WERI-Rb-1 (cell line): ENCODE data around the gene C2CD5.

Source experiments
- DNase-seq: peaks from one replicate; pipeline ENCODE4 v3.0.0-alpha.2; 2020
- H3K27ac ChIP-seq: fragments of 250-450 bp; sonication (Bioruptor Pico); 2 replicates; pipeline ENCODE4 v1.5.1; 2020; ENCODE audit warnings: mild to moderate bottlenecking, moderate library complexity
- H3K27me3 ChIP-seq: fragments of 250-450 bp; sonication (Bioruptor Pico); 2 replicates; pipeline ENCODE4 v1.5.1; 2021; ENCODE audit warnings: mild to moderate bottlenecking, low read depth, moderate library complexity; ENCODE audit not compliant: insufficient read depth, severe bottlenecking
- H3K36me3 ChIP-seq: fragments of 250-450 bp; sonication (Bioruptor Pico); 2 replicates; pipeline ENCODE4 v1.5.1; 2020; ENCODE audit warnings: mild to moderate bottlenecking, moderate library complexity
- H3K4me3 ChIP-seq: 2 replicates; pipeline ENCODE4 v1.5.1; 2011; ENCODE audit warnings: low read depth, mild to moderate bottlenecking, control low read depth, low read length
- H3K9me3 ChIP-seq: fragments of 250-450 bp; sonication (Bioruptor Pico); 2 replicates; pipeline ENCODE4 v1.5.1; 2021; ENCODE audit warnings: mild to moderate bottlenecking, moderate library complexity; ENCODE audit not compliant: severe bottlenecking
- CTCF ChIP-seq: IDR thresholded peaks from 2 replicates; pipeline ENCODE4 v1.5.1; 2011; ENCODE audit warnings: low read depth, mild to moderate bottlenecking, control low read depth, inconsistent platforms, low read length

The C2CD5 gene

DNA sequence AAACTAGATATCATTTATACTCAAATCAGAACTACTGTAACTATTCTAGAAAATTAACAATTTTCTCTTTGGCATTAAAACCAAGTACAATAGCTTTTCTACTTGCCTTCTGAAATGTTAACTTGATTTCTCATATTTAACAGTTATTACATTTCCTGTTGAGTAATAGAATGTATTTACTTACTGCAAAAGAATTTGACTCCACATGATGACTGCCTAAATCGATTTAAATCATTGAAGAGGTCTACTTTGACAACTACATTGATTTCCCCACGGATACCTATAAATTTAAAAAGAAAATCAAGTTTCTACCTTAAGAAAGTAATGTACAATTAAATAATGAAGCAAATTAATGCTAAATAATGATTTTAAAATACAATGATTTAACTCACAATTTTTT is 18.9 kb downstream of the C2CD5 start:
- Histone ChIP-seq H3K4me3 (no peak overlapping the region), H3K9me3 (no peaks in the 10 kb centered on the region), H3K27me3 (no peaks in the 10 kb centered on the region), H3K36me3 (peaks cover 26% of the 10 kb centered on the region), H3K27ac (no peak overlapping the region)
- no peak for TF ChIP-seq CTCF
- DNase-seq = no peak

GRCh38 chr12:22518998-22519397 is 25.3 kb downstream of the C2CD5 start:
- no peak overlapping the region for H3K4me3 ChIP-seq
- H3K27me3 ChIP-seq = no peaks in the 10 kb centered on the region
- H3K36me3 ChIP-seq = peaks cover 24% of the 10 kb centered on the region
- no peak overlapping the region for H3K27ac ChIP-seq
- DNase-seq = no peak
- H3K9me3 ChIP-seq = no peaks in the 10 kb centered on the region
- no peak for TF ChIP-seq CTCF

GRCh38 chr12:22518060-22518719 is 26.2 kb downstream of the C2CD5 start:
- H3K27ac ChIP-seq = no peak overlapping the region
- TF ChIP-seq CTCF = no peak
- peaks cover 22% of the 10 kb centered on the region for H3K36me3 ChIP-seq
- no peaks in the 10 kb centered on the region for H3K27me3 ChIP-seq
- no peak overlapping the region for H3K4me3 ChIP-seq
- H3K9me3 ChIP-seq = no peaks in the 10 kb centered on the region
- no peak for DNase-seq

DNA sequence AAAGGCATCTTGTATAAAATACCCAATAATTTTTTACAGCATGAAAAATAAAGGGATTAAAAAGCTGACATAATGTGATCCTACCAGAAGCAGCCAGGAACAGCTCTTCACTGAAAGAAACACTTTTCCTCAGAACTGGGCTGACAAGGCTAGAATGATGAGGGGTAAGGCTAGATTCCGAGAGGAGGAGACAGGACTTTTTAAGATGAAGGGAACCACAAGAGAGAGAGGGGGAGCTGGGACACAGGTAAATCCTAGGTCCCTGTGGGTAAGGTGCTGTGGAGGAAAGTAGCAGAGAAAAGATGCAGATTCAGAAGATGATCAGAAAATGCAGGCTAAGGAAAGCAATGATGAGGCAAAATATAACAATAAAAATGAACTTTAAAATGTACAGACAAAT is 29.5 kb downstream of the C2CD5 start:
- no peak for DNase-seq
- H3K9me3 ChIP-seq = no peaks in the 10 kb centered on the region
- no peaks in the 10 kb centered on the region for H3K27me3 ChIP-seq
- no peak for TF ChIP-seq CTCF
- no peak overlapping the region for H3K27ac ChIP-seq
- peaks cover 13% of the 10 kb centered on the region for H3K36me3 ChIP-seq
- no peak overlapping the region for H3K4me3 ChIP-seq

- Histone ChIP-seq H3K4me3 (no peak overlapping the region), H3K27me3 (no peaks in the 10 kb centered on the region), H3K9me3 (no peaks in the 10 kb centered on the region), H3K27ac (no peak overlapping the region), H3K36me3 (peaks cover 8% of the 10 kb centered on the region)
- no peak for DNase-seq
- no peak for TF ChIP-seq CTCF
Observed at GRCh38 chr12:22505826-22506225, 38.5 kb downstream of the C2CD5 start.

GRCh38 chr12:22500100-22500499 is 44.2 kb downstream of the C2CD5 start:
- Histone ChIP-seq H3K9me3 (no peaks in the 10 kb centered on the region), H3K4me3 (no peak overlapping the region), H3K36me3 (peaks cover 4% of the 10 kb centered on the region; the same call in 1 of the 2 replicates), H3K27ac (no peak overlapping the region), H3K27me3 (no peaks in the 10 kb centered on the region)
- DNase-seq = no peak
- TF ChIP-seq CTCF = no peak
